Endodermal cell (in vitro differentiated cells): ENCODE results near the gene LEO1. TPM values are rescaled to one million over a fixed set of nuclear protein-coding genes. Genes with fewer than 3 reads are reported as not detected.

ENCODE experiments used
- DNase-seq: peaks from one replicate; pipeline ENCODE4 v3.0.0-alpha.2; 2017
- H3K27ac ChIP-seq: 2 replicates; pipeline ENCODE4 v1.5.1; 2013; ENCODE audit warnings: mild to moderate bottlenecking, low read depth, low read length, moderate library complexity
- H3K27me3 ChIP-seq: 2 replicates; pipeline ENCODE4 v1.6.1; 2013; ENCODE audit warnings: mild to moderate bottlenecking, low read length, moderate library complexity; ENCODE audit not compliant: insufficient read depth, control insufficient read depth, poor library complexity, severe bottlenecking
- H3K36me3 ChIP-seq: 2 replicates; pipeline ENCODE4 v1.7.0; 2013; ENCODE audit warnings: mild to moderate bottlenecking, low read length, moderate library complexity; ENCODE audit not compliant: control insufficient read depth, insufficient read depth
- H3K4me1 ChIP-seq: one replicate; pipeline ENCODE4 v1.7.0; 2013; ENCODE audit warnings: low read length; ENCODE audit not compliant: control insufficient read depth, insufficient read depth
- H3K4me3 ChIP-seq: 2 replicates; pipeline ENCODE4 v1.5.1; 2013; ENCODE audit warnings: mild to moderate bottlenecking, low read length, moderate library complexity
- H3K9ac ChIP-seq: 2 replicates; pipeline ENCODE4 v1.6.1; 2013; ENCODE audit warnings: mild to moderate bottlenecking, low read length, moderate library complexity; ENCODE audit not compliant: poor library complexity, severe bottlenecking; ENCODE audit errors: extremely low read depth
- H3K9me3 ChIP-seq: 2 replicates; pipeline ENCODE4 v1.6.1; 2013; ENCODE audit warnings: mild to moderate bottlenecking, low read length, moderate library complexity; ENCODE audit not compliant: control insufficient read depth
- H3K27ac Mint-ChIP-seq: 2 replicates; pipeline ENCODE4 v1.8.0; 2020; ENCODE audit warnings: mixed read lengths
- H3K27me3 Mint-ChIP-seq: 2 replicates; pipeline ENCODE4 v1.8.0; 2021; ENCODE audit warnings: mild to moderate bottlenecking, mixed read lengths; ENCODE audit not compliant: insufficient read depth
- H3K36me3 Mint-ChIP-seq: 2 replicates; pipeline ENCODE4 v1.8.0; 2020; ENCODE audit warnings: low read depth, mixed read lengths
- H3K4me1 Mint-ChIP-seq: 2 replicates; pipeline ENCODE4 v1.8.0; 2020; ENCODE audit warnings: mixed read lengths
- H3K4me3 Mint-ChIP-seq: 2 replicates; pipeline ENCODE4 v1.8.0; 2020; ENCODE audit warnings: mild to moderate bottlenecking, moderate library complexity, mixed read lengths
- H3K9me3 Mint-ChIP-seq: 2 replicates; pipeline ENCODE4 v1.8.0; 2020; ENCODE audit warnings: mild to moderate bottlenecking, mixed read lengths
- CTCF ChIP-seq: fragments of 200-600 bp; sonication (generic); conservative IDR thresholded peaks from 2 replicates; pipeline ENCODE4 v1.5.0; 2021; ENCODE audit warnings: antibody characterized with exemption, mild to moderate bottlenecking
- WGBS, 2 experiments: methylation state at CpG; one replicate each; pipeline versions ENCODE4 v1.1.5 to v1.1.7; 2013; ENCODE audit warnings: missing lambda C conversion rate in 2 of 2, mixed read lengths in 1 of 2; ENCODE audit not compliant: insufficient coverage in 1 of 2, insufficient read length in 1 of 2; 5-methylcytosine and 5-hydroxymethylcytosine counted together
- total RNA-seq, 2 donors: library from RNA; stranded (reverse); fragmentation: NEBNext Ultra II Directional in 1 of 2; extraction: Animal tissue kit (Norgen Biotek cat#: 25700) in 1 of 2; gene quantifications; 2 replicates in 1 of 2; 3 replicates in 1 of 2; pipeline ENCODE4 v1.2.1, GENCODE V29; 2021

The LEO1 gene
- total RNA-seq, 2 donors from 2014 or later: 25.6 to 26.5 TPM

GRCh38 chr15:51991141-51991540 is 19.6 kb upstream of the LEO1 start:
- H3K27ac ChIP-seq: no peak overlapping the region
- H3K4me1 Mint-ChIP-seq: no peaks in the 10 kb centered on the region
- H3K27ac Mint-ChIP-seq: no peak overlapping the region
- TF ChIP-seq CTCF: no peak
- no peaks in the 10 kb centered on the region for H3K27me3 ChIP-seq
- H3K9me3 Mint-ChIP-seq: no peaks in the 10 kb centered on the region
- no peaks in the 10 kb centered on the region for H3K9me3 ChIP-seq
- no peak for DNase-seq
- H3K9ac ChIP-seq: no peak overlapping the region
- 94% methylated on average over 3 of the region's 4 CpGs; no CpG with 5 or more reads in 1 of the 2 experiments for WGBS, 2 experiments
- H3K4me3 ChIP-seq: no peak overlapping the region
- no peaks in the 10 kb centered on the region for H3K36me3 ChIP-seq
- H3K4me1 ChIP-seq: no peaks in the 10 kb centered on the region
- no peak overlapping the region for H3K4me3 Mint-ChIP-seq
- no peaks in the 10 kb centered on the region for H3K36me3 Mint-ChIP-seq
- H3K27me3 Mint-ChIP-seq: no peaks in the 10 kb centered on the region

- no peaks in the 10 kb centered on the region for H3K27me3 Mint-ChIP-seq
- no peak overlapping the region for H3K27ac Mint-ChIP-seq
- H3K4me3 Mint-ChIP-seq: no peak overlapping the region
- H3K4me1 Mint-ChIP-seq: peaks cover 2% of the 10 kb centered on the region
- H3K36me3 Mint-ChIP-seq: no peaks in the 10 kb centered on the region
- Histone ChIP-seq H3K27ac (no peak overlapping the region), H3K36me3 (no peaks in the 10 kb centered on the region), H3K4me3 (no peak overlapping the region), H3K9ac (no peak overlapping the region), H3K4me1 (no peaks in the 10 kb centered on the region), H3K27me3 (no peaks in the 10 kb centered on the region), H3K9me3 (no peaks in the 10 kb centered on the region)
- no peak for DNase-seq
- TF ChIP-seq CTCF: no peak
- H3K9me3 Mint-ChIP-seq: no peaks in the 10 kb centered on the region
These were observed 11.2 kb upstream of the LEO1 start for GRCh38 chr15:51982770-51983103.

- Mint-ChIP-seq H3K27ac (no peak overlapping the region), H3K4me3 (no peak overlapping the region), H3K36me3 (no peaks in the 10 kb centered on the region), H3K27me3 (no peaks in the 10 kb centered on the region), H3K4me1 (peaks cover 2% of the 10 kb centered on the region), H3K9me3 (no peaks in the 10 kb centered on the region)
- Histone ChIP-seq H3K4me1 (no peaks in the 10 kb centered on the region), H3K36me3 (no peaks in the 10 kb centered on the region), H3K9me3 (no peaks in the 10 kb centered on the region), H3K4me3 (no peak overlapping the region), H3K27ac (no peak overlapping the region), H3K27me3 (no peaks in the 10 kb centered on the region), H3K9ac (no peak overlapping the region)
- peak; percentile 74 for TF ChIP-seq CTCF
- 83 to 88% methylated on average over 1 to 7 of the region's 7 CpGs for WGBS, 2 experiments
- no peak for DNase-seq
These were observed 10.6 kb upstream of the LEO1 start for GRCh38 chr15:51982013-51982769.
